GM12874 (cell line): ENCODE data around the gene LTB4R.

Experiments used
- CTCF ChIP-seq: IDR thresholded peaks from 2 replicates; pipeline ENCODE4 v1.5.1; 2011; ENCODE audit warnings: low read depth, mild to moderate bottlenecking, control low read depth, low read length, moderate library complexity; ENCODE audit not compliant: insufficient read depth

The LTB4R gene

GRCh38 chr14:24348186-24348585 is 36.9 kb downstream of the LTB4R start:
- TF ChIP-seq CTCF: no peak

- TF ChIP-seq CTCF: no peak
Observed at GRCh38 chr14:24349742-24350141, 38.4 kb downstream of the LTB4R start.

- TF ChIP-seq CTCF: no peak
Observed at GRCh38 chr14:24351517-24351916, 40.2 kb downstream of the LTB4R start.

GRCh38 chr14:24353559-24354481 is 42.5 kb downstream of the LTB4R start:
- no peak for TF ChIP-seq CTCF

GRCh38 chr14:24355009-24355408 is 43.7 kb downstream of the LTB4R start:
- no peak for TF ChIP-seq CTCF

GRCh38 chr14:24356208-24356607 is 44.9 kb downstream of the LTB4R start:
- TF ChIP-seq CTCF: no peak

- TF ChIP-seq CTCF: no peak
Observed at GRCh38 chr14:24360281-24360680, 49.0 kb downstream of the LTB4R start.
